Measurements from ENCODE around the gene IGSF1. TPM values are rescaled to one million over a fixed set of nuclear protein-coding genes. Genes with fewer than 3 reads are reported as not detected.
A peak's percentile ranks its signal among the peaks of the same experiment; 100 is the strongest.
"Not testable (repeated sequence)": the region's sequence is repeated elsewhere in the genome, so short reads cannot be mapped to it uniquely, and the experiment has no call there.

IGSF1 gene
- total RNA-seq, 1 donor from 2014 or later = 9.6 TPM

DNA sequence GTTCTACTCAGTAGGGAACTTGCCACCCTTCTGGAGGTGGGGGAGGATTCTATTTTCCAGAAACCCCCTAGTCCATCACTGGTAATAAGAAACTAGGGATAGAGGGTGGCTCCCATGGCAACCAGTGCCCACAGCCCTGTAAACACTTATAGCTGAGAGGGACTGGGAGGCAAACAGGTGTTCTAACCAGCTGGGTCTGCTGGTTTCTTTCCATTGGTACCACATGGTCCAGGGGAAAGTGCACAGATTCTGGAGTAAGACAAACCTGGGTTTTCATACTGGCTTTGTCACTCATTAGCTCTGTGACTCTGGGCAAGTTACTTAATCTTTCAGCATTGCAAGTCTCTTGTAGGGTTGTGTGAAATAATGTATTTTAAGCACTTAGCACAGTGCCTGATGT, 26.9 kb downstream of the IGSF1 start:
- Histone ChIP-seq H3K36me3 (no peaks in the 10 kb centered on the region), H2AFZ (replicated peaks) (no peak overlapping the region), H3K27ac (no peak overlapping the region), H3K79me2 (ENCODE audit: low read depth) (no peaks in the 10 kb centered on the region), H3K4me2 (no peak overlapping the region), H3K4me3 (no peak overlapping the region), H3K27me3 (no peaks in the 10 kb centered on the region), H3K9ac (no peak overlapping the region), H3F3A (ENCODE audit: low read depth) (no peaks in the 10 kb centered on the region), H4K20me1 (ENCODE audit: low read depth) (no peaks in the 10 kb centered on the region), H3K4me1 (no peaks in the 10 kb centered on the region), H3K9me3 (ENCODE audit: low read depth) (no peaks in the 10 kb centered on the region)
- H3K27me3 Mint-ChIP-seq (ENCODE audit: insufficient read depth, low read depth) = peaks cover 4% of the 10 kb centered on the region
- TF ChIP-seq EZH2 (IDR thresholded peaks at IDR 0.05) = no peak
- no peak for TF ChIP-seq EZH2phosphoT487 (IDR thresholded peaks at IDR 0.05)
- TF ChIP-seq CTCF (IDR thresholded peaks at IDR 0.05) = no peak
- no peak overlapping the region for H3K4me3 Mint-ChIP-seq
- no peak for DNase-seq (ENCODE audit: low spot score)
- no peak overlapping the region for H3K27ac Mint-ChIP-seq
- no peaks in the 10 kb centered on the region for H3K9me3 Mint-ChIP-seq
- no peaks in the 10 kb centered on the region for H3K36me3 Mint-ChIP-seq
- H3K4me1 Mint-ChIP-seq = peaks cover 14% of the 10 kb centered on the region

- H3K4me2 ChIP-seq = no peak overlapping the region
- H3K9me3 Mint-ChIP-seq = no peaks in the 10 kb centered on the region
- peaks cover 4% of the 10 kb centered on the region for H3K27me3 Mint-ChIP-seq (ENCODE audit: insufficient read depth, low read depth)
- peaks cover 3% of the 10 kb centered on the region for H3K9me3 ChIP-seq (ENCODE audit: low read depth)
- H3K4me1 ChIP-seq = no peaks in the 10 kb centered on the region
- no peaks in the 10 kb centered on the region for H3K36me3 Mint-ChIP-seq
- no peaks in the 10 kb centered on the region for H3K36me3 ChIP-seq
- H3K27ac Mint-ChIP-seq = no peak overlapping the region
- no peaks in the 10 kb centered on the region for H3K4me1 Mint-ChIP-seq
- no peaks in the 10 kb centered on the region for H4K20me1 ChIP-seq (ENCODE audit: low read depth)
- H3K4me3 Mint-ChIP-seq = no peak overlapping the region
- no peak for DNase-seq (ENCODE audit: low spot score)
- no peak overlapping the region for H2AFZ ChIP-seq (replicated peaks)
- H3K27ac ChIP-seq = no peak overlapping the region
- H3K27me3 ChIP-seq = no peaks in the 10 kb centered on the region
- no peak for TF ChIP-seq EZH2 (IDR thresholded peaks at IDR 0.05)
- no peak for TF ChIP-seq CTCF (IDR thresholded peaks at IDR 0.05)
- TF ChIP-seq EZH2phosphoT487 (IDR thresholded peaks at IDR 0.05) = no peak
- no peak overlapping the region for H3K4me3 ChIP-seq
- H3F3A ChIP-seq (ENCODE audit: low read depth) = no peaks in the 10 kb centered on the region
- no peak overlapping the region for H3K9ac ChIP-seq
- H3K79me2 ChIP-seq (ENCODE audit: low read depth) = no peaks in the 10 kb centered on the region
Measured at GRCh38 chrX:131257367-131257766, 31.7 kb downstream of the IGSF1 start.

DNA sequence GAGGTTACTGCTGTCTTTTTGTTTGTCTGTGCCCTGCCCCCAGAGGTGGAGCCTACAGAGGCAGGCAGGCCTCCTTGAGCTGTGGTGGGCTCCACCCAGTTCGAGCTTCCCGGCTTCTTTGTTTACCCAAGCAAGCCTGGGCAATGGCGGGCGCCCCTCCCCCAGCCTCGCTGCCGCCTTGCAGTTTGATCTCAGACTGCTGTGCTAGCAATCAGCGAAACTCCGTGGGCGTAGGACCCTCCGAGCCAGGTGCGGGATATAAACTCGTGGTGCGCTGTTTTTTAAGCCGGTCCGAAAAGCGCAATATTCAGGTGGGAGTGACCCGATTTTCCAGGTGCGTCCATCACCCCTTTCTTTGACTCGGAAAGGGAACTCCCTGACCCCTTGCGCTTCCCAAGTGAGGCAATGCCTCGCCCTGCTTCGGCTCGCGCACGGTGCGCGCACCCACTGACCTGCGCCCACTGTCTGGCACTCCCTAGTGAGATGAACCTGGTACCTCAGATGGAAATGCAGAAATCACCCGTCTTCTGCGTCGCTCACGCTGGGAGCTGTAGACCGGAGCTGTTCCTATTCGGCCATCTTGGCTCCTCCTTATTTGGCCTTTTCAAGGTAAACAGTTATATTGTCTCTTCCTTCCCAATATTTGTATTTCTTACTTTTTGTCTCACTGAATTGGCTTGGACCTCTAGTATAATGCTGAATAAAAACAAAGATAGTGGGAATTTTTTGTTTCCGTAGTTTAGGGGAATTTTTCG, 37.9 kb downstream of the IGSF1 start:
- H3K27me3 ChIP-seq, H3K27ac Mint-ChIP-seq: not testable (repeated sequence)

GRCh38 chrX:131239057-131239456, 50.0 kb downstream of the IGSF1 start:
- no peaks in the 10 kb centered on the region for H3K9me3 ChIP-seq (ENCODE audit: low read depth)
- Mint-ChIP-seq H3K27me3 (ENCODE audit: insufficient read depth, low read depth) (peaks cover 2% of the 10 kb centered on the region), H3K9me3 (no peaks in the 10 kb centered on the region), H3K36me3 (no peaks in the 10 kb centered on the region), H3K27ac (no peak overlapping the region), H3K4me3 (no peak overlapping the region), H3K4me1 (peaks cover 13% of the 10 kb centered on the region)
- H3F3A ChIP-seq (ENCODE audit: low read depth) = no peaks in the 10 kb centered on the region
- no peaks in the 10 kb centered on the region for H3K27me3 ChIP-seq
- no peaks in the 10 kb centered on the region for H3K36me3 ChIP-seq
- no peak overlapping the region for H3K4me3 ChIP-seq
- no peaks in the 10 kb centered on the region for H3K4me1 ChIP-seq
- no peaks in the 10 kb centered on the region for H3K79me2 ChIP-seq (ENCODE audit: low read depth)
- no peak overlapping the region for H3K27ac ChIP-seq
- no peak overlapping the region for H3K9ac ChIP-seq
- no peaks in the 10 kb centered on the region for H4K20me1 ChIP-seq (ENCODE audit: low read depth)
- no peak for DNase-seq (ENCODE audit: low spot score)
- no peak overlapping the region for H2AFZ ChIP-seq (replicated peaks)
- H3K4me2 ChIP-seq = no peak overlapping the region
- no peak for TF ChIP-seq CTCF (IDR thresholded peaks at IDR 0.05)
- TF ChIP-seq EZH2 (IDR thresholded peaks at IDR 0.05) = no peak
- no peak for TF ChIP-seq EZH2phosphoT487 (IDR thresholded peaks at IDR 0.05)

More for the DNA sequence above, 37.9 kb downstream of the IGSF1 start:
- H3K36me3 ChIP-seq; H3K9ac ChIP-seq; H2AFZ ChIP-seq (replicated peaks); H3F3A ChIP-seq (ENCODE audit: low read depth); H3K79me2 ChIP-seq (ENCODE audit: low read depth); H3K4me2 ChIP-seq; H3K4me3 Mint-ChIP-seq; H3K36me3 Mint-ChIP-seq; H4K20me1 ChIP-seq (ENCODE audit: low read depth); H3K27ac ChIP-seq; H3K9me3 ChIP-seq (ENCODE audit: low read depth); H3K4me1 Mint-ChIP-seq; DNase-seq (ENCODE audit: low spot score); H3K4me1 ChIP-seq; H3K27me3 Mint-ChIP-seq (ENCODE audit: insufficient read depth, low read depth); H3K9me3 Mint-ChIP-seq: not testable (repeated sequence)
- H3K4me3 ChIP-seq = peak overlapping the region; percentile 4
